ENCODE measurements around the gene TAAR6.
"Not testable (repeated sequence)": the region's sequence is repeated elsewhere in the genome, so short reads cannot be mapped to it uniquely, and the experiment has no call there.

TAAR6 gene

DNA sequence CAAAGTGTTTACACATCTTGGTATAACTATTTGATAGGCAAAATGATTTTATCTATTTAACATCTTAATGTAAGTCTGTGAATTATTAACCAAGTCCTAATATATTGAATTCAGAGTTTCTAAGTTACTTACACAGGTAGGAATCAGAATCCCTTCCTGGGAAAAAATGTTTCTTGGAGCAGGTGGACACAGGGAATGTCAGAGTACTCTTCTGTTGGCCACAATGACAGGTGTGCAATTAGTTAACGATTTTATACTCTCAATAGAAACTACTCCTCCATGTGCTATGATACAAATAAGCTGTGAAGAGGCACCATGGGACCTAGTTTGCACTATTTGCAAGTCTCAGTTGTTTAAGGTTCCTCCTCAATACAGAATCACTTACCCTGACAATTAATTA is 20.2 kb downstream of the TAAR6 start:
- DNase-seq = no peak

DNA sequence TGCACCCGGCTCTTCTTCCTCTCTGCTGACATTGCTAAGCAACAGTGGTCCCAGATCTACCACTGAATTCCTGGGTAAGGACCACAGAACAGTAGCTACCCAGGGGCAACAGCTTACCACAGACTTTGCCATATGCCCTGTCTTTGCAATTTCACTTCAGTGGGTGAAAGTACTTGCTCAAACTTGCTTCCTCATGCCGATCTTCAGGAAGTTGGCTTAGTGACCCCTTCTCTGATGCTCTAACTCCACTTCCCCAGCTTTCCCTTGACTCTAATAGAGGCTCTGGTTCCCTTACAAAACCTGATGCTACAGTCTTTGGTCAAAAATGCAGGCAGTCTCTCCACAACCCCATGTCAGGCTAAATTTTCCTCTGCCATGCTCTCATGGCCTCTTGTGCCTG is 22.7 kb downstream of the TAAR6 start:
- DNase-seq = no peak

- DNase-seq = no peak
These were observed 26.1 kb downstream of the TAAR6 start for GRCh38 chr6:132596201-132596600.

GRCh38 chr6:132598473-132598872 is 28.4 kb downstream of the TAAR6 start:
- no peak for DNase-seq

- DNase-seq = not testable (repeated sequence)
These were observed 30.8 kb downstream of the TAAR6 start for GRCh38 chr6:132600900-132601299.

DNA sequence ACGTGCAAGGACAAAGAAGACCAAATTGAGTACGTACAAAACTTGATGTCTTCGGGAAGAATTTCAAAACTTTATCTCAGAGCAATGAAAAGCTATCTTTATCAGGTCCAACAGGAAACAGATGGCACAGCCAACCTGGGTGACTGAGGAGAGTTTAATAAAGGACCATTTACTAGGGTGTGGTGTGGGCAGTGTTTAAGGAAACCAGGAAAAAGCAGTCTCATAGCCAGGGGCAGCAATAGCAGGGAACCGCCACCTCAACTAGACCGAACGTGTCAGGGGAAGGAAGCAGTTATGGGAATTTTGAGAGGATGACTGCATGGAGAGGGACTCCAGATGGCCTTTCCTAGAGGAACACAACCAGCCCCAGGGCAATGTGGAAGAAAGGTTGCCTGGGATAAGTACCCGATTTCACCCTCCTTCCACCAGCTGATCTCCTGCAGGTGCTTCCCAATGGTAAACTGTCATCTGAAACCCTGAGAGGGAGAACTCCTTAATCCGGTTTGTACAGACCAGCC is 34.6 kb downstream of the TAAR6 start:
- DNase-seq = no peak

GRCh38 chr6:132607544-132608233 is 37.6 kb downstream of the TAAR6 start:
- no peak for DNase-seq

DNA sequence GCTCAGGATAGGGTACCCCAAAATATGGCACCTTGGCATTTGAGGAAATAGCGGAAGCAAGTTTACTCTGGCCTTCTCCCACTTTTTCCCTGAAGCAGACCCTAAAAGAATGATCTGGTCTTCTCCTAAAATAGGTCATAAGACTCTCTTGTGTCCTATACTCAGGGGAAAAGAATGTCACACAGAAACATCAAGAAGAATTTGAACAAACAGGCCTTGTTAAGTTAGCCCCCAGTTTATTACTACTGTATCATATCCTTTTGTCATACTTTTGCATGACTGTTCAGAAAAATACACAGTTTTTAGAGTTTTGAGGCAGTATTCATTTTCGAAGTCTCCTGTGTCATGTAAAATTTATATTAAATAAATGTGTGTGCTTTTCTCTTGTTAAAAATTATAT is 41.5 kb downstream of the TAAR6 start:
- DNase-seq = no peak

- DNase-seq = peak; percentile 28
These were observed 42.5 kb downstream of the TAAR6 start for GRCh38 chr6:132612449-132613108.

- peak; percentile 18 for DNase-seq
These were observed 44.4 kb downstream of the TAAR6 start for GRCh38 chr6:132614554-132614953.

DNA sequence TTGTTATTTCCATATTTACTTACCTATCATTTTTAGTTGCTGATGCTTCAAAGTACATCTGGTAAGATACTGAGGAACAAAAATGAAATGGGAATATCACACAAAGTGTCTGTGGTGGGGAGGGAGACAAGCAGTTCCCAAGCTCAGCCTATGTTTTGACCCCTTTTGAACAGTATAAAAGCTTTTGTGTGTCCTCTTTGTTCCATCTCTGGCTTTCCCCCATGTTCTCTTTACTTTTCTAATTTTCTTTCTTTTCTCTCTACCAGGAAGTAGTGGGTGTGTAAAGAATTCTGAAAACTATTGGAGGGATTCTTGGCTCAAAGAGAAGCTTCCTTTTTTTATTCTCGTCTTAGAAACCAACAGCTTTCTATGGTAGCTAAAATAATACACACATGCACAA is 46.6 kb downstream of the TAAR6 start:
- DNase-seq = no peak
